ENCODE measurements around the gene GOLIM4.
A peak's percentile ranks its signal among the peaks of the same experiment; 100 is the strongest.
"Not testable (repeated sequence)": the region's sequence is repeated elsewhere in the genome, so short reads cannot be mapped to it uniquely, and the experiment has no call there.

GOLIM4 gene

DNA sequence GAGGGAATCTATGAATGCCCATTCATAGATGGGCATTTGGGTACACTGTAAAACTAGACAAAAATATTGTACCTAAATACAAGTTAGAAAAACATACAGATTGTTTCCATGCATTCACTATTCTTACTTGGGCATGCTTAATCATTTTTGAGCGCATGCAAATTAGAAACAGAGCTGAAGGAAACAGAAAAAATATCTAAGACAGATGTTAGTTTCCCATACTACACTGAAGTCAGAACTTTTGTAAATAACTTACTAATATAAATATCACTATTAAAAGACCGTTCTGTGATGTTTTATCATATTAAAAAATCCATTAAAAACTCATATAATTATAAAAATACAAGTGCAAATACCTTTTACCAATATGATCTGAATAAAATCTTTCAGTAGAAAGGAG is 58.7 kb downstream of the GOLIM4 start:
- Histone ChIP-seq H3K4me3 (no peak overlapping the region), H3K36me3 (replicated peaks) (peaks cover 19% of the 10 kb centered on the region), H3K9me3 (no peaks in the 10 kb centered on the region), H3K27me3 (ENCODE audit: low read depth) (no peaks in the 10 kb centered on the region), H3K4me1 (0 out of 2 replicates have a peak, but pooled peaks cover 2% of the 10 kb centered on the region)
- in situ Hi-C loops (cut with MboI; ENCODE audit: low sequenced_read_pairs), result no loop called here
- no peak for DNase-seq (ENCODE audit: low spot score in 2 of 2)

DNA sequence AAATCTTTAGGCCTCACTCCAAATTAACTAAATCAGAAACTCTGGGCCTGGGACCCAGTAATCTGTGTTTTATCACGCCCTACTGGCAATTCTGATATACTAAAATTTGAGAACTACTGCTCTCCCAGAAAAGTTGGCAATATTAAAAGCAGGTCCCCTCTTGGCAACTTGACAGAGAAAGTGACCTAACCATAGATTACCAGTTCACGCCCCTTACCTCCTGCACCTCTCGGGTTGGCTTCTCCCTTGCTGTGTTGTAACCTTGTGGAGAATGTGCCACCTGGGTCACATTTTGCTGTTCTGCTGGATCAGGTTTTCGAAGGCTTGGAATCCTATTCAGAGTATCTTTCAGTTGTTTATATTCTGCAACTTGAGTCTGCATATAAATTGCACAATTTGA is 59.1 kb downstream of the GOLIM4 start:
- in situ Hi-C loops (cut with MboI; ENCODE audit: low sequenced_read_pairs), result no loop called here
- H3K4me1 ChIP-seq, result 0 out of 2 replicates have a peak, but pooled peaks cover 2% of the 10 kb centered on the region
- peaks cover 23% of the 10 kb centered on the region for H3K36me3 ChIP-seq (replicated peaks)
- no peak overlapping the region for H3K4me3 ChIP-seq
- no peaks in the 10 kb centered on the region for H3K9me3 ChIP-seq
- no peaks in the 10 kb centered on the region for H3K27me3 ChIP-seq (ENCODE audit: low read depth)
- DNase-seq (ENCODE audit: low spot score in 2 of 2), result no peak

DNA sequence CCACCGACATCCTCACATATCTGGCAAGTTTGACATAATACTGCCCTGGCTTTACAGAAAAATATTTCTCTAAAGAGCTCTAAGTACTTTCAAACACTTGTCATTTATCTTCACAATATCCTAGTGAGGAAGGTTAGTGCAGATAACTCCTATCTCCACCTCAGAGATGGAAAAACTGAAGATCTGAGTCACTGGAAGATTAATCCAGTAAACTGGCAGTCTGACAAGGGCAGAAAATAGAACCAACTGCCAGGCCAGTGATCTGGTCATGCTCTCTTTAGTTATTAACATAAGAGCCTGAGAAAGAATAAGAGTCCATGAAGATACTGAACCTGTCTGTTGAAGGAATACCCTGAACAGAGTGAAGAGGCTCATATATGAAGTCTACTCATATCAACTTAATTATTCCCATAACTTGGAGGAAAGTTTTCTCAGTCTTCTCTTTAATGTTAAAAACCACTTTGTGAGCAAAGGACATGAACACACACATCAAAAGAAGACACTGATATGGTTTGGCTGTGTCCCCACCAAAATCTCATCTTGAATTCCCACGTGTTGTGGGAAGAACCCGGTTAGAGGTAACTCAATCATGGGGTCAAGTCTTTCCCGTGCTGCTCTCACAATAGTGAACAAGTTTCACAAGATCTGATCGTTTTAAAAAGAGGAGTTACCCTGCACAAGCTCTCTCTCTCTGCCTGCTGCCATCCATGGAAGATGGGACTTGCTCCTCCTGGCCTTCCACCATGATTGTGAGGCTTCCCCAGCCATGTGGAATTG is 61.4 kb downstream of the GOLIM4 start:
- Histone ChIP-seq H3K4me1 (0 out of 2 replicates have a peak, but pooled peaks cover 2% of the 10 kb centered on the region), H3K9me3 (no peaks in the 10 kb centered on the region), H3K36me3 (replicated peaks) (peaks cover 26% of the 10 kb centered on the region), H3K27me3 (ENCODE audit: low read depth) (no peaks in the 10 kb centered on the region), H3K4me3 (no peak overlapping the region)
- in situ Hi-C loops (cut with MboI; ENCODE audit: low sequenced_read_pairs), result no loop called here
- DNase-seq (ENCODE audit: low spot score in 2 of 2), result no peak

DNA sequence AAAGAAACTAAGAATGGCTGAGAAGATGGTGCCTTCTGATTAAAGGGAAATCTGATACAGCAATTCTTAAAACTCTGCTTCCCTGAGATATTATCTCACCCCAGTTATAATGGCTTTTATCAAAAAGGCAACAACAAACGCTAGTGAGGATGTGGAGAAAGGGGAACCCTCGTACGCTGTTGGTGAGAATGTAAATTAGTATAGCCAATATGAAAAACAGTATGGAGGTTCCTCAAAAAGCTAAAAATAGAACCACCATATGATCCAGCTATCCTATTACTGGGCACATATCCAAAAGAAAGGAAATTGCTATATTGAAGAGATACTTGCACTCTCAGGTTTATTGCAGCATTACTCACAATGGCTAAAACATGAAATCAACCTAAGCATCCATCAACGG is 65.1 kb downstream of the GOLIM4 start:
- Histone ChIP-seq H3K36me3 (replicated peaks) (peaks cover 46% of the 10 kb centered on the region), H3K4me1 (no peaks in the 10 kb centered on the region), H3K9me3 (no peaks in the 10 kb centered on the region), H3K27me3 (ENCODE audit: low read depth) (no peaks in the 10 kb centered on the region), H3K4me3 (no peak overlapping the region)
- DNase-seq (ENCODE audit: low spot score in 2 of 2), result no peak
- in situ Hi-C loops (cut with MboI; ENCODE audit: low sequenced_read_pairs), result no loop called here

DNA sequence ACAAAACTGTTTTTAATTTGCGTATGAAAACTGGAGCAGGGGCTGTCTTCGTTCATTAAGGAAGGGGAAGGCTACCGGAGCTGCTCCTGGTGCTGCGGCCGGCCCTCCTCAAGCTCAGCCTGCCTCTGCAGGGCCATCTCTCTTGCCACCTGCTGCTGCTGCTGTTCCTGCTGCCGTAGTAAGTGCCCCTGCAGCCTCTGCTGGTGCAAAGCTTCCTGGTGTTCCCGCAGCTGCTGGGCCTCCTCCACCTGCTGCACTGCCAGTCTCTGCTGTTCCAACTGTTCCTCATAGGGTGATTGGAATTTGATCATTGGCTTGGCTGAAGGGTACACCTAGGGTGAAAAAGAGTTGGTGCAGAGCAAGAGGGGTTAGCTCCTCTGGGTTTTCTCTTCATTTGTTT is 66.0 kb downstream of the GOLIM4 start:
- Histone ChIP-seq H3K36me3 (replicated peaks) (peaks cover 48% of the 10 kb centered on the region), H3K4me3 (no peak overlapping the region), H3K4me1 (no peaks in the 10 kb centered on the region), H3K9me3 (no peaks in the 10 kb centered on the region), H3K27me3 (ENCODE audit: low read depth) (no peaks in the 10 kb centered on the region)
- no peak for DNase-seq (ENCODE audit: low spot score in 2 of 2)
- in situ Hi-C loops (cut with MboI; ENCODE audit: low sequenced_read_pairs), result no loop called here

DNA sequence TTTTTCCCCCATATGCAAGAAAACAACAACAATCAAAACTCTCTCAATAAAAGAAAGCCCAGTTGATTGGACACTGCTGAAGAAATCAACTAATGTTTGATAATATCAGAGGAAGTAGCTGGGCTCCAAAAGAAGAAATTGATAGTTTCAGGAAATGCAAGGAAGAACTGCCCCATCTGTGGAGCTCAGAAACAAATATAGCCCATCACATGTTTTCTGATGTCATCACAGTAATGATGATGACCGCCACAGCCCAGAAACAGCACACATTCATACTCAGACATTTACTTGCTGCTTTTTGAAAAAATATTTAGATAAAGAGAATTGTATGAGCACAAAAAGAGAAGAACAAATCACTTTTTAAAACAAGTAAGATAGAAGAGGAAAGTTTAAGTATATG is 67.6 kb downstream of the GOLIM4 start:
- DNase-seq (ENCODE audit: low spot score in 2 of 2), result no peak
- no peaks in the 10 kb centered on the region for H3K27me3 ChIP-seq (ENCODE audit: low read depth)
- no peaks in the 10 kb centered on the region for H3K9me3 ChIP-seq
- in situ Hi-C loops (cut with MboI; ENCODE audit: low sequenced_read_pairs), result no loop called here
- H3K36me3 ChIP-seq (replicated peaks), result peaks cover 64% of the 10 kb centered on the region
- no peak overlapping the region for H3K4me3 ChIP-seq
- no peaks in the 10 kb centered on the region for H3K4me1 ChIP-seq

DNA sequence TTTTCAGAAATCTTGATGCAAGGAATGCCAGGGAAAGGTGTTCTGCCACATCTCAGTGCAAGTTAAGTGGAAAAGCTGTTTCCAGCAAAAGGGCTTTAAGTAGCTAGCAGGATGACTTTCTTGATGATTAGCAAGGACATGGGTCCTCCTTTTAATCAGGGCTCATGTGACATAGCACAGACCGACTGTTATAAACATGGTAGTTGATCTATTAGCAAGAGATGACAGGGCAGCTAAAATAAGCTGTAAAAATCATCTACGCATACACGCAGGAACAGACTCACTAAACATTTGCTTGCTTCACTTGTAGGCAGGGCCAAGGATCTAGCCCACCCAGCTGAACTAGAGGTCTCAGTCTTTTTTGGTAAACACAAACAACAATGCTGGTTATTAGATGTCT is 69.0 kb downstream of the GOLIM4 start:
- Histone ChIP-seq H3K9me3 (no peaks in the 10 kb centered on the region), H3K4me3 (no peak overlapping the region), H3K4me1 (no peaks in the 10 kb centered on the region), H3K27me3 (ENCODE audit: low read depth) (no peaks in the 10 kb centered on the region), H3K36me3 (replicated peaks) (peaks cover 72% of the 10 kb centered on the region)
- DNase-seq (ENCODE audit: low spot score in 2 of 2), result no peak
- in situ Hi-C loops (cut with MboI; ENCODE audit: low sequenced_read_pairs), result no loop called here

DNA sequence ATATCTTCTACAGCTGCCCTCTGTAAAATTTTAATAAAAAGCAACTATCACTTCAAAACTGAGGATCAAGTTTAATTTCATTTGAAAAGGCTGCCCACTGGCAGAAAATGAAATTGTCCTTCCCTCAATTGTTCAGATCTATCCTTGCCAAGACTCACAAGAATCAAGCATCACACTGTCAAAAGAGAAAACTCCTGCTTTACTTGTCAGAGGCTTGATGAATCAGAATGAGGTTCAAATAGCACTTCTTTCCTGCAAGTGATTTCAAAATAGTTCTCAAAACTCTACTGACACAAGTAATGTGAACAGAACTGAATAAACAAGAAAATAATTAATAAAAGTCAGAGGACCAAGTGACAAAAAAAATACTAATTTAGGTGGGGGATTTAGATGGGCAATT is 70.6 kb downstream of the GOLIM4 start:
- Histone ChIP-seq H3K9me3 (no peaks in the 10 kb centered on the region), H3K36me3 (replicated peaks) (peaks cover 84% of the 10 kb centered on the region), H3K27me3 (ENCODE audit: low read depth) (no peaks in the 10 kb centered on the region), H3K4me1 (no peaks in the 10 kb centered on the region), H3K4me3 (no peak overlapping the region)
- in situ Hi-C loops (cut with MboI; ENCODE audit: low sequenced_read_pairs), result no loop called here
- DNase-seq (ENCODE audit: low spot score in 2 of 2), result no peak

DNA sequence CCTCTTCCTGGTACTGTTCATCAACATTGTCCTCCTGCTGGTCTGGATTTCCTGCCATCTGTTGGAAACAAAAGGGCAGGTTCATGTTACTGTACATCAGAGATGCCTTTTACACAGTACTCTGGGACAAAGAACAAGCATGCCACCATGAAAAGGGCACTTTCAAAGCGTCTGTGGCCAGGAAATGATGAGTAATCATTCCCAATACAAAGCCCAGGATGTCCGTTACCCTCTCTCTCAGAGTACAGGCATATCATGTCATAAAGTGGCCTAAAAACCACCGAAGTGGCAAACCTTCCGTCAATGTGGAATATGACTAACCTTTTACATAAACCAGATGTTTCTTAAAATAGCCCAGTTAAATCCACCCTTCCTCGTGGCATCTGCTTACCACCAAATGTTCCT is 71.2 kb downstream of the GOLIM4 start:
- H3K4me1 ChIP-seq, result no peaks in the 10 kb centered on the region
- peaks cover 86% of the 10 kb centered on the region for H3K36me3 ChIP-seq (replicated peaks)
- no peaks in the 10 kb centered on the region for H3K27me3 ChIP-seq (ENCODE audit: low read depth)
- DNase-seq (ENCODE audit: low spot score in 2 of 2), result no peak
- in situ Hi-C loops (cut with MboI; ENCODE audit: low sequenced_read_pairs), result loop anchor here (25.0 kb wide), 1 partner anchor 612 kb away; no protein-coding TSS in a partner anchor
- H3K9me3 ChIP-seq, result no peaks in the 10 kb centered on the region
- H3K4me3 ChIP-seq, result no peak overlapping the region

DNA sequence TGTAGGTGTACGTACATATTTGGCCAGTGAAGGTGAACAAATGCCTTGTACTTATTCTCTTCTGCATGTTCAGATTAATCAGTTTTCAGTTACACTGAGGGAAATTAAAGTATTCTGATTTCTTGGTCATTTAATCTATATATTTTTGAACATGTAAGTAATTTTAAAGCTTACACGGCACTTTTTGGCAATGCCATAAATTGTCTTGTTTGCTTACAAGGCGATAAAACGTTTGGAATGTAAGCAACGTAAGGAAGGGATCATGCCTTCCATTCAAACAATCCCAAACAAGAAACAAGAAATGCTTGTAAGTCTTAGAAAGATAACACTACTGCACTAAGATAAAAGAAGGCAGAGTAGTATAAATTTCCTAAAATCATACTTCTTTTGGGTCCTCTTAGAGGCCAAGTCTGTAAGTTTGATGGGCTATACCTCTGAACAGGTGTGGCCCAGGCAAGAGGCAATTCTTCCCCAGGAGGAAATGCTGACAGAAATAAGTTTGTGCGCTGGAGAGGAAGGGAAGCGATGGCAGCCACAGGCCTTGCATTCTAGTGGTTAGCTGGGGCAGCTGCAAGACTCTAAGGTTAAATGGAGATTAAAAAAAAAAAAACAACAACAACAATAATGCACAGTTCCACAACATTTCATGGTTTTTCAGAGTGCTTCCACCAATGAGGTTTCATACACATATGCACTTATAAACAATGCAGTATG is 73.8 kb downstream of the GOLIM4 start:
- peaks cover 73% of the 10 kb centered on the region for H3K36me3 ChIP-seq (replicated peaks)
- no peak overlapping the region for H3K4me3 ChIP-seq
- no peaks in the 10 kb centered on the region for H3K4me1 ChIP-seq
- no peaks in the 10 kb centered on the region for H3K9me3 ChIP-seq
- H3K27me3 ChIP-seq (ENCODE audit: low read depth), result no peaks in the 10 kb centered on the region
- in situ Hi-C loops (cut with MboI; ENCODE audit: low sequenced_read_pairs), result loop anchor here (25.0 kb wide), 1 partner anchor 610 kb away; no protein-coding TSS in a partner anchor
- no peak for DNase-seq (ENCODE audit: low spot score in 2 of 2)

DNA sequence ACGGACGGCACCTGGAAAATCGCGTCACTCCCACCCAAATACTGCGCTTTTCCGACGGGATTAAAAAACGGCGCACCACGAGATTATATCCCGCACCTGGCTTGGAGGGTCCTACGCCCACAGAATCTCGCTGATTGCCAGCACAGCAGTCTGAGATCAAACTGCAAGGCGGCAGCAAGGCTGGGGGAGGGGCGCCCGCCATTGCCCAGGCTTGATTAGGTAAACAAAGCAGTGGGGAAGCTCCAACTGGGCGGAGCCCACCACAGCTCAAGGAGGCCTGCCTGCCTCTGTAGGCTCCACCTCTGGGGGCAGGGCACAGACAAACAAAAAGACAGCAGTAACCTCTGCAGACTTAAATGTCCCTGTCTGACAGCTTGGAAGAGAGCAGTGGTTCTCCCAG is 84.4 kb downstream of the GOLIM4 start:
- not testable (repeated sequence) for H3K9me3 ChIP-seq; H3K4me1 ChIP-seq; H3K4me3 ChIP-seq; H3K27me3 ChIP-seq (ENCODE audit: low read depth)
- peak in 1 of 2 experiments; percentile 20 for DNase-seq (ENCODE audit: low spot score in 2 of 2)
- in situ Hi-C loops (cut with MboI; ENCODE audit: low sequenced_read_pairs), result loop anchor here (25.0 kb wide), 1 partner anchor 599 kb away; no protein-coding TSS in a partner anchor
- H3K36me3 ChIP-seq (replicated peaks), result peaks cover 15% of the 10 kb centered on the region

DNA sequence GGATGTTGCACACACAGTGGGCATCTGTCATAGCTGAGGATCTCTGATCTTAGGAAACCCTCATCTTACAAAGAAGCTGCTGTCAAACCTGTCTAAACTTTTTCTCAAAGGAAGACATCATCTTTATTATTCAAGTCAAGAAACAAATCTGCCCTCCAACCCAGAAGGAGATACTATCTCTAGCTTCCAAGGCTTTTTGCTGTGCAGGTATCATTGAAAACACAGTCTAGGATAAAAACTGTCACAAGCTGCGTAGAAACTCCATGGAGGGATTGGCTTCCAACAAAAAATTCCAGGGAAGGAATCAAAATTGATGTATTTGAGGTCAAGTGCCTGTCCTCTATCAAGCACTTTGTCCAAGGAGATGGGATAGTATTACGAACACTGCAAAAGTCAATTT is 89.1 kb downstream of the GOLIM4 start:
- peaks cover 15% of the 10 kb centered on the region for H3K36me3 ChIP-seq (replicated peaks)
- peaks cover 8% of the 10 kb centered on the region; the same call in 1 of the 2 replicates for H3K4me1 ChIP-seq
- DNase-seq (ENCODE audit: low spot score in 2 of 2), result no peak
- H3K4me3 ChIP-seq, result no peak overlapping the region
- no peaks in the 10 kb centered on the region for H3K27me3 ChIP-seq (ENCODE audit: low read depth)
- no peaks in the 10 kb centered on the region for H3K9me3 ChIP-seq
- in situ Hi-C loops (cut with MboI; ENCODE audit: low sequenced_read_pairs), result loop anchor here (25.0 kb wide), 1 partner anchor 594 kb away; no protein-coding TSS in a partner anchor

DNA sequence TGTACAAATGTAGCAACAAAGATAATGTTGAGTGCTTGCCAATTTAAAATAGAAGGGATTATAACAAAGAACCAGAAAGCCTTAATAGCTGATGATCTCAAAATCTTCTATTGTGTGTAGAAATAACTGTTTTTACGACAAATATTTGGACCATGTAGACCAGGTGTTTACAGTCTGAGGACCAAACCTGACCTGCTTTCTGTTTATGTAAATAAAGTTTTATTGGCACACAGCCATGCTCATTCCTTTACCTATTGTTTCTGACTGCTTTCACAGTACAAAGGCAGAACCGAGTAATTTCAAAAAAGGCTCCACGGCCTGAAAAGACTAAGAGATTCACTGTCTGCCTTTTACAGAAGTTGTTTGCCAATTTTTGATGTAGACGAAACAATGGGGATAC is 91.8 kb downstream of the GOLIM4 start:
- peak in 1 of 2 experiments; percentile 10 for DNase-seq (ENCODE audit: low spot score in 2 of 2)
- Histone ChIP-seq H3K27me3 (ENCODE audit: low read depth) (no peaks in the 10 kb centered on the region), H3K4me3 (no peak overlapping the region), H3K9me3 (no peaks in the 10 kb centered on the region), H3K4me1 (peaks cover 8% of the 10 kb centered on the region; the same call in 1 of the 2 replicates), H3K36me3 (replicated peaks) (no peaks in the 10 kb centered on the region)
- in situ Hi-C loops (cut with MboI; ENCODE audit: low sequenced_read_pairs), result loop anchor here (25.0 kb wide), 1 partner anchor 592 kb away; no protein-coding TSS in a partner anchor

DNA sequence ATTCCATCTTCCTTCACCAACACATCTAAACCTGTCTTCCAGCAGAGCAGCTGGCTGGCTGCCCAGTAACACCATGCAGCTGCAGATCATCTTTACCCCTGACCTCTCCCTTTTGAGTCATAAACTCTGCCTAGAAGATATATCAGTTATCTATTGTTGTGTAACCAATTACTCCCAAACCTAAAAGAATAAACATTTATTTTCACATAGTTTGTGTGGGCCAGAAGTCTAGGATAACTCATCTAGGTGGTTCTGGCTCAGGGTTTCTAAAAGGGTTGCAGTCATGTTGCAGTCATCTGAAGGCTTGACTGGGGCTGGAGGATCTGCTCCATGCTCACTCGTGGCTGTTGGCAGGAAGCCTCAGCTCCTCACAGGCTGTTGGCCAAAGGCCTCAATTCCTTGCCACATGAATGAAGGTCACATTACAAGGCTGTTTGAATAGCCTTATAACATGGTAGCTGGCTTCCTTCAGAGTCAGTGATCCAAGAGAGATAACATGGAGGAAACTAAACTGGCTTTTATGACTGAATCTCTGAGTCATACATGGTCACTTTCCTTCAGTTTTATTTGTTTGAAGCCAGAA is 92.8 kb downstream of the GOLIM4 start:
- DNase-seq (ENCODE audit: low spot score in 2 of 2), result no peak
- no peaks in the 10 kb centered on the region for H3K36me3 ChIP-seq (replicated peaks)
- in situ Hi-C loops (cut with MboI; ENCODE audit: low sequenced_read_pairs), result loop anchor here (25.0 kb wide), 1 partner anchor 591 kb away; no protein-coding TSS in a partner anchor

More for the DNA sequence above, 92.8 kb downstream of the GOLIM4 start:
- Histone ChIP-seq H3K4me1 (peaks cover 8% of the 10 kb centered on the region; the same call in 1 of the 2 replicates), H3K4me3 (no peak overlapping the region), H3K9me3 (no peaks in the 10 kb centered on the region), H3K27me3 (ENCODE audit: low read depth) (no peaks in the 10 kb centered on the region)
